Cardiac fibroblast (primary cell): ENCODE data around the gene MED31.
"Not testable (repeated sequence)": the region's sequence is repeated elsewhere in the genome, so short reads cannot be mapped to it uniquely, and the experiment has no call there.

ENCODE experiments used
- DNase-seq, 2 donors: peaks; one replicate each; pipeline versions ENCODE4 v3.0.0 to v3.0.0-alpha.2; 2010; ENCODE audit warnings: low read depth in 2 of 2
- H3K4me3 ChIP-seq, 2 donors: replicated peaks in 1 of 2; 1 replicate in 1 of 2; 2 replicates in 1 of 2; pipeline ENCODE4 v1.5.1; 2011; ENCODE audit warnings: low read depth in 2 of 2, low read length in 2 of 2, mild to moderate bottlenecking in 2 of 2, moderate library complexity in 1 of 2
- CTCF ChIP-seq: IDR thresholded peaks from one replicate; pipeline ENCODE4 v1.5.1; 2011; ENCODE audit warnings: low read depth, mild to moderate bottlenecking, low read length, inconsistent platforms

The MED31 gene

GRCh38 chr17:6666557-6666956 is 15.2 kb upstream of the MED31 start:
- TF ChIP-seq CTCF, result no peak
- H3K4me3 ChIP-seq, result no peak overlapping the region
- DNase-seq, result no peak

GRCh38 chr17:6666077-6666521 is 14.7 kb upstream of the MED31 start:
- peak; percentile 86 to 90 for DNase-seq
- H3K4me3 ChIP-seq, result no peak overlapping the region
- TF ChIP-seq CTCF, result peak; percentile 92

GRCh38 chr17:6663200-6663599 is 11.8 kb upstream of the MED31 start:
- not testable (repeated sequence) for H3K4me3 ChIP-seq, DNase-seq

GRCh38 chr17:6661464-6661848 is 10.1 kb upstream of the MED31 start:
- no peak for TF ChIP-seq CTCF
- no peak for DNase-seq
- no peak overlapping the region for H3K4me3 ChIP-seq

GRCh38 chr17:6660805-6661463 is 9.5 kb upstream of the MED31 start:
- TF ChIP-seq CTCF, result no peak
- H3K4me3 ChIP-seq, result no peak overlapping the region
- DNase-seq, result no peak

GRCh38 chr17:6660101-6660500 is 8.7 kb upstream of the MED31 start:
- no peak for DNase-seq

GRCh38 chr17:6658411-6658810 is 7.0 kb upstream of the MED31 start:
- not testable (repeated sequence) for H3K4me3 ChIP-seq, DNase-seq

More at GRCh38 chr17:6660101-6660500, 8.7 kb upstream of the MED31 start:
- TF ChIP-seq CTCF, result no peak
- H3K4me3 ChIP-seq, result no peak overlapping the region

GRCh38 chr17:6657633-6658287 is 6.4 kb upstream of the MED31 start:
- DNase-seq, result no peak
- TF ChIP-seq CTCF, result no peak
- H3K4me3 ChIP-seq, result no peak overlapping the region

- not testable (repeated sequence) for DNase-seq, H3K4me3 ChIP-seq
Observed at GRCh38 chr17:6656797-6657632, 5.6 kb upstream of the MED31 start.

GRCh38 chr17:6655732-6656361 is 4.4 kb upstream of the MED31 start:
- not testable (repeated sequence) for DNase-seq, H3K4me3 ChIP-seq
